Endometrium (tissue), 2 donors: ENCODE measurements around the gene ZNF66.
A peak's percentile ranks its signal among the peaks of the same experiment; 100 is the strongest.
"Not testable (repeated sequence)": the region's sequence is repeated elsewhere in the genome, so short reads cannot be mapped to it uniquely, and the experiment has no call there.

Source experiments
- FAIRE-seq: peaks from 2 replicates; lab custom pipeline; 2012; peaks lifted over from hg19 to GRCh38; lab: Jason Lieb, UNC
- donor health status: control.
- donor health status: control.

The ZNF66 gene

GRCh38 chr19:20776083-20777076, at the start of gene ZNF66:
Gene ZNF66 (plus strand): TSS chr19:20776304. CDS start chr19:20776448, 144 bp downstream.
- peak; percentile 95 for FAIRE-seq

GRCh38 chr19:20750169-20750568, 25.9 kb upstream of the ZNF66 start:
- FAIRE-seq = not testable (repeated sequence)

- FAIRE-seq = not testable (repeated sequence)
These were observed 23.8 kb upstream of the ZNF66 start for GRCh38 chr19:20752291-20752690.

GRCh38 chr19:20769225-20769736, 6.8 kb upstream of the ZNF66 start:
- not testable (repeated sequence) for FAIRE-seq

GRCh38 chr19:20787786-20788185, 11.7 kb downstream of the ZNF66 start:
- FAIRE-seq = no peak

GRCh38 chr19:20791806-20792205, 15.7 kb downstream of the ZNF66 start:
- peak; percentile 80 for FAIRE-seq

- FAIRE-seq = not testable (repeated sequence)
These were observed 30.5 kb downstream of the ZNF66 start for GRCh38 chr19:20806311-20807262.

GRCh38 chr19:20840371-20840770, 64.3 kb downstream of the ZNF66 start:
- FAIRE-seq = no peak
